Measurements from ENCODE around the gene OR9Q1.
"Not testable (repeated sequence)": the region's sequence is repeated elsewhere in the genome, so short reads cannot be mapped to it uniquely, and the experiment has no call there.

Gene OR9Q1

DNA sequence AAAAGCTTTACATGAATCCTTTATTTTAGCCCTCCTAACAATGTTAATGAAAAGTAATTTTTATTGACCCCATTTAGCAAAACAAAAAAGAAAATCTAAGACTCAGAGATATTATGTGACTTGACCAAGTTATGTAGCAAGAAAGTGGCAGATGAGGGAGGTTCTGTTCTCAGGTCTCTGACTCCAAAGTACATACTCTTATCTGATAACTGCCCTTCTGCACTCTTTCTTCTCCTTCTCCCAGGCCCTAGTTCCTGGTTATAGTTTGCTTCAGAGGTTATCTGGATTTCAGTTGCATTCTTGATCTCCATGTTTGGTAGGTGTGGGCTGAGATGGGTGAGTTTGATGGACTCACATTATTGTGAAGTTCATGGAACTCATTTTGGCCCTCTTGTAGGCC lies 169.7 kb downstream of the OR9Q1 start:
- Mint-ChIP-seq H3K4me3 (no peak overlapping the region), H3K36me3 (no peaks in the 10 kb centered on the region), H3K27me3 (peaks cover 2% of the 10 kb centered on the region), H3K9me3 (peaks cover 3% of the 10 kb centered on the region), H3K4me1 (no peaks in the 10 kb centered on the region), H3K27ac (no peak overlapping the region)
- no peak for DNase-seq (ENCODE audit: low spot score in 2 of 2)
- ATAC-seq (ENCODE audit: low read depth): no peak

DNA sequence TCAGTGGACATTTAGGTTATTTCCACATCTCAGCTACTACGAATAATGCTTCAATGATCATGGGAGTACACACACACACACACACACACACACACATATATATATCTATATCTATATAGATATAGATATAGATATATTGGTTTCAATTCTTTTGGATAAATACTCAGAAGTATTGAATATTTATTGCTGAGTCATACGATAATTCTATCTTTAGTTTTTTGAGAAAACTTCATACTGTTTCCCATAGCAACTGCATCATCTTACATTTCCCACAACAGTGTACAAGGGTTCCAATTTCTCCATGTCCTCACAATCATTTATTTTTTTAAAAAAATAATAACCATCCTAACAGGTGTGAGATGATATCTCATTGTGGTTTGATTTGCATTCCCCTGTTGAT lies 172.3 kb downstream of the OR9Q1 start:
- ATAC-seq (ENCODE audit: low read depth) (no peak), DNase-seq (ENCODE audit: low spot score in 2 of 2) (no peak)
- Mint-ChIP-seq H3K27ac (no peak overlapping the region), H3K9me3 (peaks cover 5% of the 10 kb centered on the region), H3K4me1 (no peaks in the 10 kb centered on the region), H3K4me3 (no peak overlapping the region), H3K27me3 (no peaks in the 10 kb centered on the region), H3K36me3 (no peaks in the 10 kb centered on the region)

DNA sequence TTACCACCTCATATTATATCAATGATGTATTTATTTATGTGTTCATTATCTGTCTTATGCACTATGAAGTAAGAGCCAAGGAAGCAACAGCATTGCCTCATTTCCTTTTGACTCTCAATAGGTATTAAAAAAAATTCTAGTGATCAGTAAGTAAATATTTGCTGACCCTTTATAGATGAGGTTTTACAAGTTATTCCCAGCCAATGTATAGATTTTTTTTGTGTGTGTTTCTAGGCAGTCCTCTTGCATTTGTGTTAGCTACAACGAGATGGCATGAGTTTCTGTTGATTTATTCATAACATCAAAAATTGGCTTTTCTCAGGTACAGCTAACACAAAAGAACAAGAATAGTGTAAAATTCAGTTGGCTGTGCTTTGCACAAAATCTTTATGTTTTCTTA lies 175.6 kb downstream of the OR9Q1 start:
- ATAC-seq (ENCODE audit: low read depth) (no peak), DNase-seq (ENCODE audit: low spot score in 2 of 2) (no peak)
- H3K9me3 Mint-ChIP-seq: peaks cover 5% of the 10 kb centered on the region
- no peaks in the 10 kb centered on the region for H3K36me3 Mint-ChIP-seq
- H3K27ac Mint-ChIP-seq: no peak overlapping the region
- H3K4me3 Mint-ChIP-seq: no peak overlapping the region
- H3K27me3 Mint-ChIP-seq: peaks cover 8% of the 10 kb centered on the region
- no peaks in the 10 kb centered on the region for H3K4me1 Mint-ChIP-seq

DNA sequence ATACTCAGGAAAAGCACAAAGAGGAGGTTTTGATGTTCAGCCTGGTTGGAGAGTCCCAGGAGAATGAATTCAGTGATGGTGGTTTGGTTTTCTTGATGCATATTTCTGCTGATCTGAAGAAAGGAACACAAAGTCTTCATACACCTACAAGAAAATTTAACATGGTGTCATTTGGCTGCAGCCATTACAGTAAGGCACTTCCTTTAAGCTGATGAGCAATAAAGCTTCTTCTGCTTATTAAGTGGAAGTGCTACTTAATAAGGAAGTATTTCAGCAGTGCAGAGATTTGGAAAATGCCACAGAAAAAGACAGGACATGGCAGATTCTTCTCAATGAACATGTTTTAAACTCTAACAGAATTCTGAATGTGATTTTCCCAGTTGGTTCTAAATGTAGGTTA lies 180.4 kb downstream of the OR9Q1 start, which contains the start of gene OR1S2:
OR1S2 (minus strand) TSS at position 101 of the 400 bp plus-strand sequence; CDS start at position 101, 0 bp downstream.
- Mint-ChIP-seq H3K4me1 (no peaks in the 10 kb centered on the region), H3K27ac (no peak within 1 kb of the TSS)

DNA sequence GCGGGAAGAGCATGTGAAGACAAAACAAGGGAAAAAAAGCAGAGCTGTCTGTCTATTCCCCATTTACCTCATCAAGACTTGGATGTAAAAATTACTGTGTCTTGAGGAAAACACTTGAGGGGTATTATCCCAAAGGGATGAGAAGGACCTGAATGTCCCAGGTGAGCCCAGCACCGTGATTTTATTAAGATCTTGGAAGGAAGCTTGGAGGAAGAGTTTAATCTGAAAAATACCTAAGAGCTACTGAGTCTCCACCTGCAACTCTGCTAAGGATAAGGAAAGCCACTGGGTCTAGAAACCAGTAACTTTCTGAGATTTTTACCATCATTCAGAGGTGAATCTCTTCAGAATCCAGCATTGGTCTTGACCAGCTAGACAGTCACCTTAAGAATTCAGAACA lies 188.7 kb downstream of the OR9Q1 start, which contains the start of gene OR1S1:
OR1S1 (plus strand) TSS at position 301 of the 400 bp plus-strand sequence.
- not testable (repeated sequence) for H3K9me3 Mint-ChIP-seq; H3K4me1 Mint-ChIP-seq; H3K4me3 Mint-ChIP-seq; DNase-seq (ENCODE audit: low spot score in 2 of 2); H3K27ac Mint-ChIP-seq; H3K27me3 Mint-ChIP-seq; ATAC-seq (ENCODE audit: low read depth); H3K36me3 Mint-ChIP-seq

More for the DNA sequence above, 180.4 kb downstream of the OR9Q1 start, which contains the start of gene OR1S2:
- H3K27me3 Mint-ChIP-seq: peaks cover 10% of the 10 kb centered on the region
- ATAC-seq (ENCODE audit: low read depth): no peak
- H3K4me3 Mint-ChIP-seq: no peak within 1 kb of the TSS
- no peaks in the 10 kb centered on the region for H3K36me3 Mint-ChIP-seq
- DNase-seq (ENCODE audit: low spot score in 2 of 2): no peak
- H3K9me3 Mint-ChIP-seq: peaks cover 1% of the 10 kb centered on the region

DNA sequence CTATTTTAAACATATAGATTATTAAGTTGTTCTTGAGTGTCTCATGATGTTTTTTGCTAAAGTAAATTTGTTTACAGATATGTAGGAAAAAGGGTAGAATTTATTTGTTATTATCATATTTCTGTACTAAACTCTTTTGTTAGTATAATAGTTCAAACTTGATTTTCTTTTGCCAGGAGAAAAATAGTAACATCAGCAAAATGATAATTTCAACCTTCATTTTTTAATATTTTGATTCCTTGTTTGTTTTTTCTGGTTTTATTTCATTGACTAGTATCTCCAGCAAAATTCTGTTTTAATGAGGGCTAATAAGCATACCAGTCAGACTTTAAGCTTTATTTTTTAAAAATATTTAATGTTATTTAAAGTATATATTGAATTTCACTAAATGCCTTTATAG lies 192.8 kb downstream of the OR9Q1 start:
- H3K27ac Mint-ChIP-seq: no peak overlapping the region
- H3K4me1 Mint-ChIP-seq: no peaks in the 10 kb centered on the region
- H3K27me3 Mint-ChIP-seq: peaks cover 13% of the 10 kb centered on the region
- H3K36me3 Mint-ChIP-seq: peaks cover 3% of the 10 kb centered on the region
- no peak overlapping the region for H3K4me3 Mint-ChIP-seq
- ATAC-seq (ENCODE audit: low read depth): no peak
- H3K9me3 Mint-ChIP-seq: no peaks in the 10 kb centered on the region
- DNase-seq (ENCODE audit: low spot score in 2 of 2): no peak

DNA sequence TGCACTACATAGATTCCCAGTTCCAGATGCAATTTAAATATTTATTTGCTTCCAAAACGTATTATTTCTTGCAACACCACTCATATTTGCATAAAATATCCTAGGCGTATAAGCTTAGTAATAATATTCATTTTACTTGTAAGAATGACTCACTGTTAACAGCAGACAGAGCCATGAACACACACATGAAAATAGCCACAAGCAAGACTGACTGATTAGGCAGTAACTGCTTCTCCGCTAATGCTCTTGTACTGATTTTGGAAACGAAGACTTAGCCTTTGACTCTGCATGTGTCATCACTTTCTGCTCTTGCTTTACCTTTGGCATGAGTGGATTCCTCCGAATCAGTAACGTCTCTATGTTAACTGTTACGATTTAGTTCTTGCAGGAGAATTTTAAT lies 199.0 kb downstream of the OR9Q1 start:
- H3K4me1 Mint-ChIP-seq: no peaks in the 10 kb centered on the region
- DNase-seq (ENCODE audit: low spot score in 2 of 2) (no peak), ATAC-seq (ENCODE audit: low read depth) (no peak)
- no peak overlapping the region for H3K27ac Mint-ChIP-seq
- H3K4me3 Mint-ChIP-seq: no peak overlapping the region
- H3K9me3 Mint-ChIP-seq: no peaks in the 10 kb centered on the region
- H3K36me3 Mint-ChIP-seq: no peaks in the 10 kb centered on the region
- peaks cover 10% of the 10 kb centered on the region for H3K27me3 Mint-ChIP-seq

DNA sequence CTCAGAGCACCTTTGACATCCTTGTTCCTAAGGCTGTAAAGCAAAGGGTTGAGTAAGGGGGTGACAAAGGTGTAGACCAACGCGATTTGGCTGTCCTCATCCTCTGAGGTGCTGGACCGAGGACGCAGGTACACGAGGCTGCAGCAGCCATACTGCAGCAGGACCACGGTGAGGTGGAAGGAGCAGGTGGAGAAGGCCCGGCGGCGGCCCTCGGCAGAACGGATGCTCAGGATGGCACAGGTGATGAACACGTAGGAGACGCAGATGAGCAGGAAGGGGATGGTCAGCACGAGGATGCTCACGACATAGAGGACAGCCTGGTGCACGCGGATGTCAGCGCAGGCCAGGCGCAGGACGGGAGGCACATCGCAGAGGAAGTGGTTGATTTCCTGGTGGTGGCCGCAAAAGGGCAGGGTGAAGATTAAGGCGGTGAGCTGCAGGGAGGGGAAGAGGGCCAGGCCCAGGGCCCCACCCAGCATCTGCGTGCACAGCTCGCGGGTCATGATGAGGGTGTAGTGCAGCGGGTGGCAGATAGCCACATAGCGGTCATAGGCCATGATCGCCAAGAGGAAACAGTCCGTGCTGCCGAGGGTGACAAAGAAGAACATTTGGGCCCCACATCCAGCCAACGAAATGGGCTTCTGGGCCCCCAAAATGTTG lies 204.4 kb downstream of the OR9Q1 start:
- no peak for ATAC-seq (ENCODE audit: low read depth)
- H3K9me3 Mint-ChIP-seq: peaks cover 4% of the 10 kb centered on the region
- no peak overlapping the region for H3K27ac Mint-ChIP-seq
- H3K27me3 Mint-ChIP-seq: peaks cover 9% of the 10 kb centered on the region
- DNase-seq (ENCODE audit: low spot score in 2 of 2): no peak
- H3K36me3 Mint-ChIP-seq: no peaks in the 10 kb centered on the region
- H3K4me1 Mint-ChIP-seq: no peaks in the 10 kb centered on the region
- no peak overlapping the region for H3K4me3 Mint-ChIP-seq

Measured in memory B cell (primary cell).